ENCODE measurements around the gene KIAA2012.

Gene KIAA2012

GRCh38 chr2:202169131-202169530, 96.1 kb downstream of the KIAA2012 start:
- Histone ChIP-seq H3F3A (ENCODE audit: control insufficient read depth, insufficient read depth) (no peaks in the 10 kb centered on the region), H3K4me3 (ENCODE audit: low read length) (no peak overlapping the region), H3K9me3 (ENCODE audit: control insufficient read depth, insufficient read depth, low read length) (no peaks in the 10 kb centered on the region), H3K79me2 (ENCODE audit: control insufficient read depth, low read length) (no peaks in the 10 kb centered on the region), H3K4me2 (ENCODE audit: low read length) (no peak overlapping the region), H3K9me2 (replicated peaks; ENCODE audit: control insufficient read depth, low read length) (no peaks in the 10 kb centered on the region), H3K4me1 (ENCODE audit: control insufficient read depth, low read length) (no peaks in the 10 kb centered on the region), H3K27me3 (ENCODE audit: control insufficient read depth, low read length) (peaks cover 20% of the 10 kb centered on the region), H3K36me3 (ENCODE audit: control insufficient read depth, low read length) (no peaks in the 10 kb centered on the region), H4K20me1 (ENCODE audit: control insufficient read depth, insufficient read depth, low read depth, low read length) (no peaks in the 10 kb centered on the region), H3K27ac (ENCODE audit: low read depth, low read length) (no peak overlapping the region)
- TF ChIP-seq CTCF (IDR thresholded peaks at IDR 0.05; ENCODE audit: low read depth, low read length, poor library complexity, severe bottlenecking), result no peak
- no peak for TF ChIP-seq EZH2phosphoT487 (IDR thresholded peaks at IDR 0.05; ENCODE audit: borderline replicate concordance, low read length)

GRCh38 chr2:202169832-202170424, 96.9 kb downstream of the KIAA2012 start:
- H3K27ac ChIP-seq (ENCODE audit: low read depth, low read length), result no peak overlapping the region
- no peaks in the 10 kb centered on the region for H3F3A ChIP-seq (ENCODE audit: control insufficient read depth, insufficient read depth)
- H3K4me3 ChIP-seq (ENCODE audit: low read length), result no peak overlapping the region
- TF ChIP-seq CTCF (IDR thresholded peaks at IDR 0.05; ENCODE audit: low read depth, low read length, poor library complexity, severe bottlenecking), result no peak
- TF ChIP-seq EZH2phosphoT487 (IDR thresholded peaks at IDR 0.05; ENCODE audit: borderline replicate concordance, low read length), result no peak
- no peaks in the 10 kb centered on the region for H3K9me3 ChIP-seq (ENCODE audit: control insufficient read depth, insufficient read depth, low read length)
- no peaks in the 10 kb centered on the region for H3K4me1 ChIP-seq (ENCODE audit: control insufficient read depth, low read length)
- no peaks in the 10 kb centered on the region for H4K20me1 ChIP-seq (ENCODE audit: control insufficient read depth, insufficient read depth, low read depth, low read length)
- H3K36me3 ChIP-seq (ENCODE audit: control insufficient read depth, low read length), result no peaks in the 10 kb centered on the region
- no peaks in the 10 kb centered on the region for H3K9me2 ChIP-seq (replicated peaks; ENCODE audit: control insufficient read depth, low read length)
- H3K4me2 ChIP-seq (ENCODE audit: low read length), result no peak overlapping the region
- peaks cover 20% of the 10 kb centered on the region for H3K27me3 ChIP-seq (ENCODE audit: control insufficient read depth, low read length)
- no peaks in the 10 kb centered on the region for H3K79me2 ChIP-seq (ENCODE audit: control insufficient read depth, low read length)

GRCh38 chr2:202171241-202171825, 98.3 kb downstream of the KIAA2012 start:
- Histone ChIP-seq H3K27ac (ENCODE audit: low read depth, low read length) (no peak overlapping the region), H4K20me1 (ENCODE audit: control insufficient read depth, insufficient read depth, low read depth, low read length) (no peaks in the 10 kb centered on the region), H3K9me2 (replicated peaks; ENCODE audit: control insufficient read depth, low read length) (no peaks in the 10 kb centered on the region), H3K9me3 (ENCODE audit: control insufficient read depth, insufficient read depth, low read length) (no peaks in the 10 kb centered on the region), H3K4me3 (ENCODE audit: low read length) (no peak overlapping the region), H3K27me3 (ENCODE audit: control insufficient read depth, low read length) (peaks cover 20% of the 10 kb centered on the region), H3F3A (ENCODE audit: control insufficient read depth, insufficient read depth) (no peaks in the 10 kb centered on the region), H3K79me2 (ENCODE audit: control insufficient read depth, low read length) (no peaks in the 10 kb centered on the region), H3K4me2 (ENCODE audit: low read length) (no peak overlapping the region), H3K36me3 (ENCODE audit: control insufficient read depth, low read length) (no peaks in the 10 kb centered on the region), H3K4me1 (ENCODE audit: control insufficient read depth, low read length) (no peaks in the 10 kb centered on the region)
- TF ChIP-seq CTCF (IDR thresholded peaks at IDR 0.05; ENCODE audit: low read depth, low read length, poor library complexity, severe bottlenecking) (no peak), EZH2phosphoT487 (IDR thresholded peaks at IDR 0.05; ENCODE audit: borderline replicate concordance, low read length) (peak; percentile 70; the same call in 1 of the 2 replicates)
